DND-41 (cell line): ENCODE results near the gene KCNH2.

Experiments used
- CTCF ChIP-seq: IDR thresholded peaks from 2 replicates; pipeline ENCODE4 v1.5.1; 2012; ENCODE audit warnings: borderline replicate concordance, low read length, moderate library complexity, mild to moderate bottlenecking; ENCODE audit not compliant: poor library complexity, severe bottlenecking; ENCODE audit errors: extremely low read depth
- EZH2 ChIP-seq: IDR thresholded peaks from 3 replicates; pipeline ENCODE4 v1.6.1; 2012; ENCODE audit warnings: borderline replicate concordance, low read depth, mild to moderate bottlenecking, moderate library complexity, low read length, inconsistent platforms; ENCODE audit not compliant: severe bottlenecking

GRCh38 chr7:151019130-151019447 is 41.0 kb upstream of the KCNH2 start:
- TF ChIP-seq CTCF = no peak
- no peak for TF ChIP-seq EZH2
